ENCODE data around the gene GPRC6A.
"Not testable (repeated sequence)": the region's sequence is repeated elsewhere in the genome, so short reads cannot be mapped to it uniquely, and the experiment has no call there.

GPRC6A gene, protein sequence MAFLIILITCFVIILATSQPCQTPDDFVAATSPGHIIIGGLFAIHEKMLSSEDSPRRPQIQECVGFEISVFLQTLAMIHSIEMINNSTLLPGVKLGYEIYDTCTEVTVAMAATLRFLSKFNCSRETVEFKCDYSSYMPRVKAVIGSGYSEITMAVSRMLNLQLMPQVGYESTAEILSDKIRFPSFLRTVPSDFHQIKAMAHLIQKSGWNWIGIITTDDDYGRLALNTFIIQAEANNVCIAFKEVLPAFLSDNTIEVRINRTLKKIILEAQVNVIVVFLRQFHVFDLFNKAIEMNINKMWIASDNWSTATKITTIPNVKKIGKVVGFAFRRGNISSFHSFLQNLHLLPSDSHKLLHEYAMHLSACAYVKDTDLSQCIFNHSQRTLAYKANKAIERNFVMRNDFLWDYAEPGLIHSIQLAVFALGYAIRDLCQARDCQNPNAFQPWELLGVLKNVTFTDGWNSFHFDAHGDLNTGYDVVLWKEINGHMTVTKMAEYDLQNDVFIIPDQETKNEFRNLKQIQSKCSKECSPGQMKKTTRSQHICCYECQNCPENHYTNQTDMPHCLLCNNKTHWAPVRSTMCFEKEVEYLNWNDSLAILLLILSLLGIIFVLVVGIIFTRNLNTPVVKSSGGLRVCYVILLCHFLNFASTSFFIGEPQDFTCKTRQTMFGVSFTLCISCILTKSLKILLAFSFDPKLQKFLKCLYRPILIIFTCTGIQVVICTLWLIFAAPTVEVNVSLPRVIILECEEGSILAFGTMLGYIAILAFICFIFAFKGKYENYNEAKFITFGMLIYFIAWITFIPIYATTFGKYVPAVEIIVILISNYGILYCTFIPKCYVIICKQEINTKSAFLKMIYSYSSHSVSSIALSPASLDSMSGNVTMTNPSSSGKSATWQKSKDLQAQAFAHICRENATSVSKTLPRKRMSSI

DNA sequence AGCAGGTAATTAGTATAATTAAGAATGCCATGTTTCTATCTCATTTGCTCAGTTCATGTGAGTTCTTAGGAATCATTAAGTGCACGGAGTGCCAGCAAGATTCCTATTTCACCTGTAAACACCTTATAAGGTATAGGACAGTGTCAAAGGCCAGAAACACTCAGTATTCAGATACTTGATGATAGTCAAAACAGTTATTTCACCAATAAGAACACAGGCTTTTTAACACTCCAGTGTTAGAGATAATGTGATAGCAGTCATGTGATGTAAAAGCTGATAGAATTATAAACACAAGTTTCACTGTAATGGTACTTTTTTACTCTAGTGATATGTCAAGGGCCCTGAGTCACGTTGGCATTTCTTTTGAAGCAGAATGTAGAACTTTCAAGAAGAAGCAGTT lies at the start of gene GPRC6A:
TSS of gene GPRC6A (minus strand) at position 101 of the 400 bp plus-strand sequence. CDS start at position 31, 70 bp downstream.
- DNase-seq: no peak

DNA sequence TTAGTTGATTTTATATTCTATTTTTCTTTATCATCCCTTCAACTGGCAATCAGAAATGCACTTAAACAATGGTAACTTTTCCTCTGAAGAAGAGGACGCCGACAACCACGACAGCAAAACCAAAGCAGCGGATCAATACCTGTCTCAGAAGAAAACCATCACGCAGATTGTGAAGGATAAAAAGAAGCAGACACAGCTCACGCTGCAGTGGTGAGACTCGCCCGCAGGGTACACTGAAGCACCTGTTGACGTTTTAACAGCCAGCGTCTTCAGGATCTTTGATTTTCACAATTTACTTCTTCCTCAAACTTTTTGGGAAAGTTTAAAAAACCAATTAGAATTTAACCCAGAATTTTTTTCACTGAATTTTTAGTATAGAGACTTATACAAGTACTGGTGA lies 48.9 kb upstream of the GPRC6A start:
- DNase-seq: no peak

DNA sequence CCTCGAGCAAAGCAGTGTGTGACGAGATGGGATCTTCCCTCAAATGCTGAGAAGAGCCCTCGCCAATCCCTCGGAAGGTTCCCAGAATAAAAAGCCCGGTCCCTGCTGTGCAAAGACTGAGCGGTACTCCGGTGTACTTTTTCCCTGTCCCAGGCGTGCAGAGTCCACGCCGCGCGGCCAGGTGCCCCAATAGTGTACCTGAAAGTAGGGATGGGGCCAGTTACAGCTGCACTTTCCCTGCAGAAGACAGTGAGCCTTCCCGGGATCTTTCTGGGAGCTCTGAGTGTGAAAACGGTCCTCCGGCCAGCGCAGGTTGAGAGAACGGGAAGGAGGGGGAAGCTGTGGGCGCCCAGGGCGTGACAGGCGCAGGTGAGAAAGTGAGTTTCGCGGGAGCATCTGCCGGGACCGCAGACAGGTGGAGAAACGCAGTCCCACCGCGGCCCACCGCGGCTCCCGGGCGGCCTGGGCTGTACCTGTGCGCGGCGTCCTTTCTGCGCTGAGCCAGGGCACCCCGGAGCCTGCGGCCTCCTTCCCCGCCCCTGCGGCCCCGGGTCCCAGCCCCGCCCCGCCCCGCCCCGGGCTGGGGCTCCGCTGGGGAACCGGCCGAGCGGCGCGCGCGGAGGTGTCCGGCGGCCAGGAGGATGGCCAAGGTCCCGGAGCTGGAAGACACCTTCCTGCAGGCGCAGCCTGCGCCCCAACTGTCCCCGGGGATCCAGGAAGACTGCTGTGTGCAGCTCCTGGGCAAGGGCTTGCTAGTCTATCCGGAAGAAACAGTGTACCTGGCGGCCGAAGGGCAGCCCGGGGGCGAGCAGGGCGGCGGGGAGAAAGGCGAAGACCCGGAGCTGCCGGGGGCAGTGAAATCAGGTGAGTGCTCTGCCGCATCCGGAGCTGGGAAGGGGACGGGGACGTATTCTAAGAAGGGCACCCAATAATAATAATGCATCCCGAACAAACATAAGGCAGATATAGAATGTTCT lies 48.0 kb upstream of the GPRC6A start, which contains the start of gene RFX6:
TSS of gene RFX6 (plus strand) at position 608 of the 977 bp plus-strand sequence. CDS start at position 642, 34 bp downstream.
- DNase-seq: no peak

DNA sequence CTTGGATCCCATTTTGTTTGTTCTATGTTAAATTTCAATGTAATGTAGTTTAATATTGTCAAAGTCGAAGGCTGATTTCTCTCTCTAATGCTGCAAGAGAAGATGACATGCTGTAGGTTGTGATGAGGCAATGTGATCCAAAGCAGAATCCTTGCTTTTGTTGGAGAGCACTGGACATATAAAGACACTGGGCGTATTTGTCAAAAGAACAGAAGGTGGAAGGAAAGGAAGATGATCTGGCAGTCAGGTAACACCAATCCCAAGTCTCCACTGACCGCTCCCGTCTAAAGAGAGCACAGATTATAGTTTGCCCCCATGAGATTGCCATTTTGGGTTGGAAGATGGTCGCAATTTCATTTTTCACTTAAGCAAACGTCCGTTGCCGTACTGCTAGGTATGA lies 47.2 kb upstream of the GPRC6A start:
- DNase-seq: no peak

DNA sequence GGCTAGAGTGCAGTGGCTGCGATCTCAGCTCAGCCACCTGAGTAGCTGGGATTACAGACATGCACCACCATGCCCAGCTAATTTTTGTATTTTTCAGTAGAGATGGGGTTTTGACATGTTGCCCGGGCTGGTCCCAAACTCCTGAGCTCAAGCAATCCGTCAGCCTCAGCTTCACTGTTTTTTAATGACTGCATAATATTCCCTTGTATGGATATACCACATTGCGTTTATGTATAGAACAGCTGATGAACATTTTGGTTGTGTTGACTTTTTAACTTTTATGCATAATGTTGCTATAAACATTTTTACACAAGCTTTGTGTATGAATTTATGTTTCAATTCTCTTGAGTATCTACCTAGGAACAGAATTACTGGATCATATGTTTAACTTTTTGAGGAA lies 43.9 kb upstream of the GPRC6A start:
- no peak for DNase-seq

DNA sequence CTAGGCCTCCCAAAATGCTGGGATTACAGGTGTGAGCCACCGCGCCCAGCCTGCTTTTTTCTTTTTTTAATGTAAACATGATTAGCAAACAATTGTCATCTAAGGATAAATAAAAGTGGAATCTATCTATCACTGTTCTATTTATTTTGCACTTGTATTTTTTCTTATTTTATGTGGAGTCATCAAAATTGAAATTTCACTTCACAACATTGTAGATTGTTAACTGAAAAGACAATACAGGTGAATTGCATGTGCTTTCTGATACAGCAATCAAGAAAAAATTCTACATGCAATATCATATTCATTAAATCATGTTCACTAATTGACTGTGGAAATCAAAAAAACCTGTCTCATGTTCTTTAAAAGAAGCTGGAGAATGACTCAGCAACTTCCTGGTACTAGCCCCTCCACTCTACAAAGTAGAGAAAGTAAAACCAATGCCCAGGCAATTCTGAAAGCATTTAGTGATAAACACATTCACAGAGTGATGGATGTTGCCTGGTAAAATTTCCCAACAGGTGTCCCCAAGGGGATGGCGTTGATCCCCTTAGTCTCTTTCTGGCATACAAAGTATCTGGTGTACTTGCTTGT lies 37.5 kb upstream of the GPRC6A start:
- DNase-seq: no peak

DNA sequence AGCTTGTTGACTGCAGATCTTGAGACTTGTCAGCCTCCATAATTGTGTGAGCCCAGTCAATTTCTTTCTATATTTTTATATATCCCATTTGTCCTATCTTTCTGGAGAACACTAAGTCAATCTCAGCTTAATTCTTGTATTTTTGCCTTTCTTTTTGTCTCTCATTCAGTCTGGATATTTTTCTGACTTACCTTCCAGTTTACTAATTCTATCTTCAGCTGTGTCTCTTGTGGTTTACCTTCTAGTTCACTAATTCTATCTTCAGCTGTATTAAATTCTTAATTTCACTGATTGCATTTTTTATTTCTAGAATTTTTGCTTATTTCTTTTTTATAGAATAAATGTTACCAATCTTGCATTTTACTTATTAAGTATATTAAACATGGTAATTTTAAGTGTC lies 30.4 kb upstream of the GPRC6A start:
- DNase-seq: no peak

DNA sequence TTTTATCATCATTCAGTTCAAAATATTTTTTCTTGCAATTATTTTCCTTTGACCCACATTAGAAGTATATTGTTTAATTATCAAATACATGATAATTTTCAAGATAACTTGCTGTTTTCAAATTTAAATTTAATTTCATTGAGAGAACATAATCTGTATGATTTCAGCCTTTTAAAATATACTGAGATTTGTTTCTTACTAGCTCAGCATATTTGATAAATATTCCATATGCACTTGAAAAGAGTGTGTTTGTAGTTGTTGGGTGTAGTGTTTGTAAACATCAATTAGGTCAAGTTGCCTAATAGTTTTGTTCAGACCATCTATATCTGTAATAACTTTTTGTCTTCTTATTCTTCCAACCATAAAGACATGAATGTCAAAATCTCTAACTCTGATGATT lies 29.2 kb upstream of the GPRC6A start:
- DNase-seq: no peak

DNA sequence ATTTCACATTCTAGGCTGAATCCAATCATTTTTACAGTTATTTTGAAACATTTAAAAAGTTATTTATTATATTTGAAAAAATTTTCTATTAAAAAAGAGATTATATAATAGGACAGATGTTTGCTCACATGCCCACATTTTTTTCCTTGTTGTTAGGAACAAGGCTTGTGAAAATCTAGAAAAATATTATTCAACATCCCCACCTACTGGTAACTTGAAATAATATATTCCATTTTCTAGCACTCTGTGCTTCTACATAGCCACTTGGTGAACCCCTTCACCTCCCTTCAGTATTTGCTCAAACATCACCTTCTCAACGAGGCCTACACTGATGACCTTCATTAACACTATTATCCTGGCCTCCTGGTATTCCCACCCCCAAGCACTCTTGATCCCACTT lies 18.3 kb upstream of the GPRC6A start:
- DNase-seq: no peak

DNA sequence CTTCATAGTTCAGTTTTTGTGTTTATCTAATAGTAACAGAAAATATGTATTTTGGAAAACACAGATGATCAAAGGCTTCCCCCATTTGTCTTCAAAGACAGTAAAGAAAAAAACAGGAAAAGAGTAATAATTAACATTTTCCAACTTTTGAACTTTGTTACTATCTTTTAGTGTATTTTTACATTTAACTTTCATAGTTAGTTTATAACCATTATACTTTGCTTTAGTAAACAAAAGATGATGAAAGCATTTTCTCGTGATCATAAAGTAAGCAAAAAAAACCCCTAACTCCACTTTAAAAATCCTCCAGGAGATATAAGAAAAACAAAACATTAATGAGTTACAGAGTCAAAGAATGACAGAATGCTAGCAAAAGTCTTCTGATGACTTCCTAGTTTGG lies 13.6 kb upstream of the GPRC6A start:
- DNase-seq: no peak

DNA sequence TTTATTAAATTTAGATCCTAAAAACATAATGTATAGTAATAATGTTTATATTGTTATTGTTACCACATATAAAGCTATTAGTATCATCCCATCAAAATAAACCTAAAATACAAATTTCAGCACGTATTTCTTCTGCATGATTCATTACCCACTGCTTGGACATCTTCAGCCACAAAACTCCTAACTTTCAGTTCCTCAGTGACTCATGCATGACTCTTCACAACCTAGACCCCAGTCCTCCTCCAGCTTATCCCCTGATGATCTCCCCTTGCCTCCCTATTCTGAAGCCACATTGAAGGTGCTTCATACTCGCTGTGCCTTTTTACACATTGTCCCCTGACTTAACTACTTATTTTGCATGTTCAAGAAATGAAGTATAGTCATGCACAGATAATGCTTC lies 11.2 kb upstream of the GPRC6A start:
- DNase-seq: no peak

DNA sequence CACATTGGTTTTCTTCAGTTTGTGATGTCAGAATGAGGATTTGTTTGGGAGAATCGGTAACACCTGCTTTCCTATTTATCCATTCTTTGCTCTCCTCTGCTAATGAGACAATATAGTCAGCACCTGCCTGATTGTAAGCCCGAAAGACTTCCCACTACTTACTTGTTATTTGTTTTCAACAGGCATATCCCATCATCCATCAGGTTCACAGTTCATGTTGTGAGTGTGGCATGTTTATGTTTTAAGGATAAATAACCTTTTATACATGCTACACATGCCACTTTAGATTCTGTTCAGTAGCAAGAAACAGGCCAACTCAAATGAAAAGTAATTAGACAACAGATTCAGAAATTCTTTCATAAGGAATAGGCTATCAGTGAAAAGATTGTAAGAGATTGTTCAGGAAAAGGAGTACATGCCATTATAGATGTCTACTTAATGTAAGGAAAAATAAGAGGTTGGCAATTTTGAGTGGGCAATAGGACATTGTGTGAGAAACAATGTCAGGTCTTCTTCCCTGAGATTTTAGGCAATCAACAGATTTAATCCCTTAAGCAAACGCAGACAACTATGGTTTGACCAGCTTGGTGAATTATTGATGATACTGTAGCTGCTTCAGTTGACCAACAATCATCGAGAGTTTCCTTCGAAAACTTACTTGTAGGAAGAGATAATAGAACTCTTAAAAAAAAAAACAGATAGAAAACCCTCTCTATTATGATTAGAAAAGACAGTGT lies 7.9 kb upstream of the GPRC6A start:
- no peak for DNase-seq

DNA sequence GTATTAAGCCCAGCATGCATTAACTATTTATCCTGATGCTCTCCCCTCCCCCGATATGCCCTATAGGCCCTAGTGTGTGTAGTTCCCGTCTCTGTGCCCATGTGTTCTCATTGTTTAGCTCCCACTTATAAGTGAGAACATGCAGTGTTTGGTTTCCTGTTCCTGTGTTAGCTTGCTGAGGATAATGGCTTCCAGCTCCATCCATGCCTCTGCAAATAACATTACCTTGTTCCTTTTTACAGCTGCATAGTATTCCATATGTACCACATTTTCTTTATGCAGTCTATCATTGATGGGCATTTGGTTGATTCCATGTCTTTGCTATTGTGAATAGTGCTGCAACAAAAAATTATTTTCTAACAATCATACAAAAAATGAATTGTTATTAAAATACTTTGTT lies 5.6 kb upstream of the GPRC6A start:
- not testable (repeated sequence) for DNase-seq

DNA sequence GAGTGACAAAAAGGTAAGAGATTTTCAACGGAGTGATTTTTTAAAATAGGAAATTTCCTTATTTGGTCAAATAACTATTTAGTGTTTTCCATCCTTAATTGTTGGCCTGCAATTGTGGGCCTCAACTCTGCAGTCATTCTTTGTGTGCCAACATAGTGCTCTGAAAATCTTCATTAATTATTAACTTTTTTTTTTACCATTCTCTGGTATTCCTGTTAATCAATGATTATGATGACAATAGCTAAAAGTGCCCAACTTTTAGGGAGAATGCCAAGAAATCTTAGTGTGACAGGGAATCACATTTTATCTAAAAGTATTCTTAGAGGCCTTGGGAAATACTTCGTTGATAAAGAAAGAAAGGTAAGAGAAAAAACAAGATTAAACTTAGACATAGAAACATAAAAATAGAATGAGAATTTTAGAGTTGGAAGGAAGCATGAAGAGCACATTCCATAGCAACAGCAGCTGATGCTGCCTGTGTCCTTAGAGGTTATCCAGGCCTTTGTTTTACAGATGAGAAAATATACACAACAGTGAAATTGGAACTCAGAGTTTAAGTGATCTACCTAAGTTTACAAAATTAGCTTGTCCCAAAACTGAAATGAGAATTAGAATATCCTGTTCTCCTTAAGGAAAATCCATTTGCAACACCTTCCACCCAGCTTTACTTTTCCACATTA lies 1.2 kb downstream of the GPRC6A start:
- DNase-seq: no peak

DNA sequence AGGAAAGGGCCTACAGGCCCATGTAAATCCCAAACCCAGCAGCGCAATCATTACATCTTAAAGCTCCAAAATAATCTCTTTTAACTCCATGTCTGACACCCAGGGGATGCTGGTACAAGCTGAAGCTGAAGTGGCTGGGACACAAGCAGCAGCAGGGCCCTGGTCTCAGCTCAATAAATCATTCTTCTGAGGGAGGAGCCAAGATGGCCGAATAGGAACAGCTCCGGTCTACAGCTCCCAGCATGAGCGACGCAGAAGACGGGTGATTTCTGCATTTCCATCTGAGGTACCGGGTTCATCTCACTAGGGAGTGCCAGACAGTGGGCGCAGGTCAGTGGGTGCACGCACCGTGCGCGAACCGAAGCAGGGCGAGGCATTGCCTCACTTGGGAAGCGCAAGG lies 12.5 kb downstream of the GPRC6A start:
- DNase-seq: not testable (repeated sequence)

DNA sequence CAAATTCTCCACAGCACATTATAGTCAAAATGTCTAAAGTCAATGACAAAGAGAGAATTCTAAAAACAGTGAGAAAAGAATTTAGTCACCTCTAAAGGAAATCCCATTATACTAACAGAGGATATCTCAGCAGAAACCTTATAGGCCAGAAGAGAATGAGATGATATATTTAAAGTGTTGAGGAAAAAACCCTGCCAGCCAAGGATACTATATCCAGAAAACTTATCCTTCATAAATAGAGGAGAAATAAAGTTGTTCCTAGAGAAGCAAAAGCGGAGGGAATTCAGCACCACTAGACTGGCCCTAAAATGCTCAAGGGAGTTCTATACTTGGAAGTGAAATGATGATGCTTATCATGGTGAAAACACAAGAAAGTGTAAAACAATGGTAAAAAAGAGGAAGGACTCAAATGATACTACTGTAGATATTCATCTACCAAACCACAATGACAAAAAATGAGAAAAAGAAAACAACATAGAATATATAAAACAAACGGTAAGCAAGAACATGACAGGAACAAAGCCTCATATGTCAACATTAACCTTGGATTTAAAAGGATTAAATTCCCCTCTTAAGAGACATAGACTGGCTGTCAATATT lies 16.7 kb downstream of the GPRC6A start:
- no peak for DNase-seq

DNA sequence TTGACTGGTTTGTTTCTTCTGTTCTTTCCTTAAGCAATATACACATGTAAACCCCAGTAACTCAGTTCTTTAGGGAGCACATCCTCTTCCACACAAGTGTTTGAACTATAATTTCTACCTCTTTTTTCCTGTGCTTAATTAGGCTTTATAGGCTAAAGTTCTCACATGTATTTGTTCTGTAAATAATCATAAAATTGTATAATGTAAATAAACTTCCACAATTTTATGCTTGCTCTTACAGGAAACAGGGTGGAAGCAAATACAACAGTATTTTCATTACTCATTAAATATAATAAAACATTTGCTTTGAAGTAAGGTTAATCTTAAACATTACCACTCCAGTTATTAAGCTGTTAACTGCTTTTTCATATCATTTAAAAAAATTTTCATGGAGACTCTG lies 26.9 kb downstream of the GPRC6A start:
- DNase-seq: no peak

DNA sequence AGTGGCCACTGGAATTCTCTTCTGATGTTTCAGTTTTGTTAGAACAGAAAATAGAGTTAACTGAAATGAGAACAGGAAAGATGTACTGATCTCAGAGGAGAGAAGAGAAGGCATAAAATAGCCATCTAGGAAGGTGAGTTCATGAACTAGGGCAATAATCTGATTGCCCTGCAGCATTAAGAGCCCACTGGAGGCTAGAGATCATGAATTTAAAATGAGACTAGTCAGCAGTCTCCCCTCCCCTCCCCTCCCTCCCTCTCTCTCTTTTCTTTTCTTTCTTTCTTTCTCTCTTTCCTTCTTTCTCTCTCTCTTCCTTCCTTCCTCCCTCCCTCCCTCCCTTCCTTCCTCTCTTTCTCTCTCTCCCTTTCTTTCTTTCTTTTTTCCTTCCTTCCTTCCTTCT lies 28.9 kb downstream of the GPRC6A start:
- DNase-seq: no peak

DNA sequence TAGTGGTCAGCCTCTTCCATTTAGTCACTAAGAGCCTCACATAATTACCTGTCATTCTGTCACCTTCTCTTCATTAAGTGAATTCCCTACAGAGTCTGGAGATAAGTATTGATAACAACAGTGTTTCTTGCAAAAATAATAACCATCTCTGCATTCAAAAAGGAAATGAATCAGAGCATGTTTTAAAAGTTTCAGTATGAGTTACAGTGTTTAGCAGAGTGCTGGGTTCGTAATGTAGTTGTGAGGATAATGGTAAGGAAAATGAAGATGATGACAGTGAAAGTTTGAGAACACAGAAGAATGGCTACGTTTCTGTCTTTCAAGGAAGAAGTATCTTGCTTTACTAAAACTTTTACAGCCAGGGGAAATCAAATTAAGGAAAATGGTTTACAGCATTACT lies 31.3 kb downstream of the GPRC6A start:
- DNase-seq: no peak

Measured in nucleus accumbens (tissue), 56 donors.